Measurements from ENCODE around the gene USP37. TPM values are rescaled to one million over a fixed set of nuclear protein-coding genes. Genes with fewer than 3 reads are reported as not detected.
"Not testable (repeated sequence)": the region's sequence is repeated elsewhere in the genome, so short reads cannot be mapped to it uniquely, and the experiment has no call there.

USP37 gene
- total and polyA plus RNA-seq, 8 donors: 13.0 to 21.9 (median 19.3) TPM

- DNase-seq (no peak), ATAC-seq (no peak)
- Histone ChIP-seq H3K4me1 (no peaks in the 10 kb centered on the region), H3K9me3 (no peaks in the 10 kb centered on the region), H3K4me3 (no peak overlapping the region), H3K27ac (no peak overlapping the region), H3K27me3 (no peaks in the 10 kb centered on the region), H3K36me3 (peaks cover 0 to 96% of the 10 kb centered on the region in 2 donors)
- intact Hi-C loops (cut with DNase I): no loop called here
- TF ChIP-seq CTCF (IDR thresholded peaks at IDR 0.05): no peak
These were observed 38.2 kb downstream of the USP37 start for GRCh38 chr2:218529990-218530389.

- ATAC-seq; H3K27ac ChIP-seq; H3K9me3 ChIP-seq; H3K4me3 ChIP-seq; H3K27me3 ChIP-seq; DNase-seq; intact Hi-C loops (cut with DNase I); H3K4me1 ChIP-seq: not testable (repeated sequence)
- peaks cover 0 to 96% of the 10 kb centered on the region in 2 donors for H3K36me3 ChIP-seq
These were observed 39.7 kb downstream of the USP37 start for GRCh38 chr2:218528409-218528808.

- TF ChIP-seq CTCF (IDR thresholded peaks at IDR 0.05): no peak
- DNase-seq: no peak
These were observed 44.5 kb downstream of the USP37 start for GRCh38 chr2:218523651-218524050.

GRCh38 chr2:218518876-218519275 lies 49.3 kb downstream of the USP37 start:
- TF ChIP-seq CTCF (IDR thresholded peaks at IDR 0.05): no peak
- H3K27me3 ChIP-seq: no peaks in the 10 kb centered on the region
- ATAC-seq: no peak
- no peaks in the 10 kb centered on the region for H3K4me1 ChIP-seq
- no peaks in the 10 kb centered on the region for H3K9me3 ChIP-seq
- peaks cover 0 to 26% of the 10 kb centered on the region in 2 donors for H3K36me3 ChIP-seq
- no peak overlapping the region for H3K27ac ChIP-seq
- intact Hi-C loops (cut with DNase I): no loop called here
- no peak for DNase-seq
- no peak overlapping the region for H3K4me3 ChIP-seq

More at GRCh38 chr2:218523651-218524050, 44.5 kb downstream of the USP37 start:
- intact Hi-C loops (cut with DNase I): no loop called here
- Histone ChIP-seq H3K4me1 (no peaks in the 10 kb centered on the region), H3K9me3 (no peaks in the 10 kb centered on the region), H3K27me3 (no peaks in the 10 kb centered on the region), H3K27ac (no peak overlapping the region), H3K36me3 (peaks cover 0 to 72% of the 10 kb centered on the region in 2 donors), H3K4me3 (no peak overlapping the region)
- no peak for ATAC-seq

- DNase-seq (no peak), ATAC-seq (no peak)
- H3K4me1 ChIP-seq: no peaks in the 10 kb centered on the region
- no peak for TF ChIP-seq CTCF (IDR thresholded peaks at IDR 0.05)
- no peaks in the 10 kb centered on the region for H3K27me3 ChIP-seq
- H3K36me3 ChIP-seq: peaks cover 0 to 20% of the 10 kb centered on the region in 2 donors
- intact Hi-C loops (cut with DNase I): no loop called here
- H3K9me3 ChIP-seq: no peaks in the 10 kb centered on the region
- H3K4me3 ChIP-seq: no peak overlapping the region
- H3K27ac ChIP-seq: no peak overlapping the region
These were observed 50.5 kb downstream of the USP37 start for GRCh38 chr2:218517434-218518206.

All from left lung (tissue), 10 donors.